GM12875 (cell line): Measurements from ENCODE around the gene RNF208.
"Not testable (repeated sequence)": the region's sequence is repeated elsewhere in the genome, so short reads cannot be mapped to it uniquely, and the experiment has no call there.

Experiments
- H3K4me3 ChIP-seq: one replicate; pipeline ENCODE4 v1.5.1; 2011; ENCODE audit warnings: low read depth, low read length, control low read depth
- CTCF ChIP-seq: IDR thresholded peaks from 2 replicates; pipeline ENCODE4 v1.5.1; 2011; ENCODE audit warnings: low read depth, mild to moderate bottlenecking, control low read depth, inconsistent platforms, low read length, moderate library complexity, borderline replicate concordance; ENCODE audit not compliant: insufficient read depth

The RNF208 gene

GRCh38 chr9:137247135-137247915 lies 25.3 kb upstream of the RNF208 start:
- H3K4me3 ChIP-seq, result no peak overlapping the region
- TF ChIP-seq CTCF, result no peak

GRCh38 chr9:137245450-137246421 lies 23.7 kb upstream of the RNF208 start:
- H3K4me3 ChIP-seq, result no peak overlapping the region
- TF ChIP-seq CTCF, result no peak

- H3K4me3 ChIP-seq, result no peak overlapping the region
- no peak for TF ChIP-seq CTCF
Measured at GRCh38 chr9:137244486-137245449, 22.7 kb upstream of the RNF208 start.

- no peak overlapping the region for H3K4me3 ChIP-seq
- no peak for TF ChIP-seq CTCF
Measured at GRCh38 chr9:137243626-137244485, 21.8 kb upstream of the RNF208 start.

GRCh38 chr9:137243266-137243625 lies 21.2 kb upstream of the RNF208 start:
- H3K4me3 ChIP-seq, result not testable (repeated sequence)

GRCh38 chr9:137242269-137243203 lies 20.5 kb upstream of the RNF208 start:
- H3K4me3 ChIP-seq, result peak overlapping the region; percentile 95
- no peak for TF ChIP-seq CTCF
